GM21576 (cell line): ENCODE data around the gene MAPK8.

Experiments
- ATAC-seq: cut with Tn5 transposase; IDR thresholded peaks from one replicate; pipeline ENCODE4 v1.9.1; 2021; ENCODE audit warnings: mild to moderate bottlenecking, moderate library complexity; ENCODE audit not compliant: unreplicated experiment

MAPK8 gene

DNA sequence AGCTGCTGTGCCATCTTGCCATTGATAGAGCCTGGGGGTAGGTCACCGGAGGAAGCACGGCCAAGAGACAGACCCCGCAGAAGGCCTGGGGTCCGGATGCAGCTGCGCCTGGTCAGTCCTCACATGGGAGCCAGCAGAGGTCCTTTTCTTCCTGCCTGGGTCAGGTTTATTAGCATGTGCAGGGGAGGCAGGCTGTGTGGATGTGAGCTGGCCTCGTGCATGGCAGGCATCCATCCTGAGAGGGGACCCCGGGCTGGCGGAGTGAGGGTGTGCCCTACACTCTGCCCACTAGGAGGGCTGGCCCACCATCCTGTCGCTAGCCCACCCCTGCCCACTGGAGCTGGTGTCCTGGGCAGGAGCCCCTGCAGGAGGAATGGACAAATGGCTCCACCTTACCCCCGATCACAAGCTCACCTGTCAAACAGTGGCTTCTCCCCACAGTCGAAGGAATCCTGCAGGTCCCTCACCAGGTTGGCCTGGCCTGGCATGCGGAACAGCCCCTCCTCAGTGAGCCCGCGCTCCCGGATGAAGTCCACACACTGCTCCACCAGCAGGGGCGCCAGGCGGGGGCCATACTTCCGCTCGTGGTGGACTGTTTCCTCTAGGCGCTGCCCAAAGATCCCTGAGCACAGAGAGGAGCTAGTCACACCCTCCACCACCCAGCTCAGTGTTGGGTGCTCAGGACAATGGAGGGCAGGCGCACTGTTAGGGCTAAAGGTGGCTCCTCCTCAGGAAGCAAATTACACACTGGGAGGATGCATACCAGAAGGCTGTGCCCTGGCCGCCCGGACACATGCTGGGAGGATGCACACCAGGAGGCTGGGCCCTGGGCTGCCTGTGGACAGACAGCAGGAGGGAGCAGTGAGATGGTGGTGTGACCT is 153.0 kb downstream of the MAPK8 start:
- ATAC-seq = no peak

GRCh38 chr10:48460182-48460581 is 153.7 kb downstream of the MAPK8 start:
- no peak for ATAC-seq

- no peak for ATAC-seq
Measured at GRCh38 chr10:48461623-48462481, 155.4 kb downstream of the MAPK8 start.

DNA sequence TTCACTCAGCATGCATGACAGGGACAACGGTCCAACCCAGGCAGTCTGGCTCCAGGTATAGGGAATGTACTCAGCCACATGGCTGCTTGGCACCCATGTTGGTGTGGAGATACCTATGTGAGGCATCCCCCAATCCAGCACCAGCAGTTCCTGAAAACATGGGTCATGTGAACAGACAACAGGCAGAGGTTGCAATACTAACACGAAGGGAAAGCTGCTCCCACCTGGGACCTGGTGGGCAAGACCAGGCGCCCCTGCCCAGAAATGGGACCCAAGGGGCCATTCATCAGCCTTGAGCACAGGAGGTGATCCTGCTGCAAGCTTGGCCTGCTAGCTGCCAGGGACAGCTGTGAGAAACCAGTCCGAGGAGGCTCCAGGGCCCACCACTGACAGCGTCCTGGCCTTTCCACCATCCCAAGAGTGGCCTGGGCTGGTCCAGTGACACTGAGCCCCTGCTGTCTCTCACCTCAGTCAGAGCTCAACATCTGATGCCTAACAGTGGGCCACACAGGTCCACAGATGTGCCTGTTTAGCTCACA is 156.1 kb downstream of the MAPK8 start:
- no peak for ATAC-seq

- no peak for ATAC-seq
Measured at GRCh38 chr10:48463318-48464003, 157.0 kb downstream of the MAPK8 start.

- ATAC-seq = no peak
Measured at GRCh38 chr10:48464121-48464870, 157.8 kb downstream of the MAPK8 start.

GRCh38 chr10:48464871-48465736 is 158.6 kb downstream of the MAPK8 start:
- ATAC-seq = no peak

GRCh38 chr10:48465860-48466521 is 159.5 kb downstream of the MAPK8 start:
- no peak for ATAC-seq

- no peak for ATAC-seq
Measured at GRCh38 chr10:48466611-48467240, 160.2 kb downstream of the MAPK8 start.

DNA sequence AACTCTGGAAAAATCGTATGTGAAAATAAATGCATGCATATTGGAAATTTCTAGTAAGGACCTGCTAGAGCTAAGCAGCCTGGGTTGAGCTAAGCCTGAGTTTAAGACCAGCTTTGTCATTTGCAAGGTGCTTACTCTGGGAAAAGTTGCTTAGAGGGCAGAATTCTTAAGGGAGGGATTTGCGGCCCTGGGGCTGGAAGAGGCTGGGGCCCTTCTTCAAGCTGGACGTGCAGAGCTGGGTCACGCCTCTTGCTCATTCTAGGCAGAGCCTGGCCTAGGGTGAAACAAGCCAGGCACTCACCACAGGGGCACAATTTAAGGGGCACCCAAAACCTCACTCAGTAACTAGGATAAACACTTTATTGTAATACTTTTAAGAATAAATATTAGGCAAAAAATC is 161.2 kb downstream of the MAPK8 start:
- no peak for ATAC-seq

- no peak for ATAC-seq
Measured at GRCh38 chr10:48468130-48468790, 161.8 kb downstream of the MAPK8 start.

DNA sequence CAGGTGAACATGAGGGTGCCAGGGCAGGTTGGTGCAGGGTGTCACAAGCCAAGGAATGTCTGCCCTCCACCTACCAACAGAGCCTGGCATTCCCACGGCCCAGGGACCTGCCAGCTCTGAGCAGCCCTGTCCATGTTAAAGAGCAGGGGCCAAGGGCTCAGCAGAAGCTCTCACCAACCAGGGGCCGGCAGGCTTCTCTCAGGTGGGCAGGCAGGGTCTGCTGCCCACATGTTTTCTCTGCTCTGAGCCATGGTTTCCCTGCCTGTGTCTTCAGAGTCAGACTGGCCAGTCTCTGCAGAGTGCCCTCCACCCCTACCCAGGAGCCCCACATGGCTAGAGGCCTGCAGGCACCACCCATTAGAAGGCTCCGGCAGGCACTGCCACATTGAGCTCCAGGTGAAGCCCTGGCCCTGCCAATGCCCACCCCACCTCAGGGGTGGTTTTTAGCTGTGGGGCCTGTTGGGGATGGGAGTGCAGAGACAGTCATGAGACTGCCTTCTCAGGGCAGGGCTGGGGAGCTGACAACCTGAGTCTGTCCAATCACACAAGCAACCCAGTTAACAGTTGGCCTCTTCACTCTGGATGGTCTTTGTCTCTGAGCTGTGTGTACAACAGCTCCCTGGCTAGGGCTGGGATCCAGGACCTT is 162.5 kb downstream of the MAPK8 start:
- ATAC-seq = no peak

GRCh38 chr10:48469516-48470020 is 163.1 kb downstream of the MAPK8 start:
- no peak for ATAC-seq

DNA sequence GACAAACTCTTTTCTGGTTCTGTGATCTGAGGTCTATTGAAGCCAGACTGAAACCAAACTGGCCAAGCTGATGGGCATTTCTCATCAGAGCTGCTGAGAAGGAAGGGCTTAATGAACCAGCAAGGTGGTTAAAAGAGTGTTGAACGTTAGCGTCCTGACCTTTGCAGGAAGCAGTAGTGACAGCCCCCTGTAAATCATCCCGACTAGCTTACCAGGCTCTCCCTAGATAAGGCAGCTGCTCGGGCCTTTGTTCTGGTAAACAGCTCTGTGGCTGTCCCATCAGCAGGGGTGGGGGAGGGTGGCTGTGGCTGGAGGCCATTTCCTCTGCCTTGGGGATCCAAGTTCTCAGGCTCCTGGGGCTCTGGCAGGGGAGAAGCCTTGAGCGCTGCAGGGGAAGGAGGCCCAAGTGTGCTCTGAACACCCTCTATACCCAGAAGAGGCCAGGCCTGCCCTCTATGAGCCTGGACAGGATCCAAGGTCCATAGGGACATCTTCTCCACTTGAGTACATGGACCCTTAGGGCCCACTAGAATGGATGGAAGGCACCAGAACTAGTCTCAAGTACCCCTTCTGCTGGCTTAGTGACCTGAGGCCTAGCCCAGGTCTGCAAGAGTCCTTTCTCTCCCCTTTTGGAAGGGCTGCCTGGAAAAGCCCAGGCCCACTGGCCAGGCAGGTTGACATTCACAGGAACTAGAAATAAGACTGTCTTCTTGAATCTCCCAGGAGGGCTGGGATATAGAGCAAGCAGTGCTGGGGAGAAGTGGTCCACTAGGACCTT is 163.8 kb downstream of the MAPK8 start:
- ATAC-seq = no peak

GRCh38 chr10:48470893-48471805 is 164.7 kb downstream of the MAPK8 start:
- ATAC-seq = no peak
